Skeletal muscle satellite cell (primary cell): ENCODE data around the gene SIM1.
"Not testable (repeated sequence)": the region's sequence is repeated elsewhere in the genome, so short reads cannot be mapped to it uniquely, and the experiment has no call there.

Source experiments
- H3K27me3 ChIP-seq: 2 replicates; pipeline ENCODE4 v1.7.0; 2013; ENCODE audit warnings: low read length; ENCODE audit not compliant: control insufficient read depth, insufficient read depth
- H3K36me3 ChIP-seq: 2 replicates; pipeline ENCODE4 v1.7.0; 2013; ENCODE audit warnings: mild to moderate bottlenecking, control low read depth, low read length; ENCODE audit not compliant: insufficient read depth
- H3K4me1 ChIP-seq: 2 replicates; pipeline ENCODE4 v1.7.0; 2013; ENCODE audit warnings: low read length; ENCODE audit not compliant: control insufficient read depth, insufficient read depth
- H3K4me2 ChIP-seq: 2 replicates; pipeline ENCODE4 v1.7.0; 2013; ENCODE audit warnings: mild to moderate bottlenecking, low read length
- H3K4me3 ChIP-seq: 2 replicates; pipeline ENCODE4 v1.7.0; 2013; ENCODE audit warnings: low read length
- H3K9ac ChIP-seq: 2 replicates; pipeline ENCODE4 v1.7.0; 2013; ENCODE audit warnings: mild to moderate bottlenecking, low read depth, low read length, moderate library complexity
- H3K9me3 ChIP-seq: replicated peaks from 2 replicates; pipeline ENCODE4 v1.7.0; 2013; ENCODE audit warnings: mild to moderate bottlenecking, control low read depth, low read length

SIM1 gene

GRCh38 chr6:100354736-100355641, 109.7 kb downstream of the SIM1 start:
- H3K9ac ChIP-seq, H3K4me2 ChIP-seq, H3K4me3 ChIP-seq, H3K27me3 ChIP-seq, H3K4me1 ChIP-seq, H3K9me3 ChIP-seq, H3K36me3 ChIP-seq: not testable (repeated sequence)

GRCh38 chr6:100353276-100354015, 111.3 kb downstream of the SIM1 start:
- Histone ChIP-seq H3K4me1 (peaks cover 11% of the 10 kb centered on the region), H3K9me3 (no peaks in the 10 kb centered on the region), H3K36me3 (no peaks in the 10 kb centered on the region), H3K9ac (no peak overlapping the region), H3K27me3 (no peaks in the 10 kb centered on the region), H3K4me3 (no peak overlapping the region), H3K4me2 (no peak overlapping the region)

DNA sequence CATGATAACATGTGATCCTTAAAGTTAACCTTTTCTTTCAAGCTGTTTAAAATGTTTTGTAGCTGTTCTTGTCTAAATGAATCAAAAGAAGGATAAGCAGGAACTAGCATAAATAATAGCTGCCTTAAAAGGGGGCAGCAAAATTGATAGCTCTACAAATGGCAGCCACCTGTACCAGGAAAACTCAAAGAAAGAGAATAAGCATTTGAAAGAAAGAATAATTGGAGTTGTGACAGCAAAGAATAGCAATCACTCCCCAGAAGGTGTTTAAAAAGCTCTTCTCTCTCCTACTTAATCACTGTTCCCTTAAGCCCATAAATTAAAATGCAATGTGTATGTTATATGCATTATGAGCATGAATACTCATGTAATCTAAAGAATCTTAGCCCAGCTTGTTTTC, 114.6 kb downstream of the SIM1 start:
- no peaks in the 10 kb centered on the region for H3K36me3 ChIP-seq
- peaks cover 43% of the 10 kb centered on the region for H3K4me1 ChIP-seq
- H3K4me3 ChIP-seq, result no peak overlapping the region
- H3K9me3 ChIP-seq, result no peaks in the 10 kb centered on the region
- H3K27me3 ChIP-seq, result no peaks in the 10 kb centered on the region
- H3K9ac ChIP-seq, result no peak overlapping the region
- H3K4me2 ChIP-seq, result no peak overlapping the region

- H3K36me3 ChIP-seq, result no peaks in the 10 kb centered on the region
- H3K27me3 ChIP-seq, result no peaks in the 10 kb centered on the region
- no peak overlapping the region for H3K9ac ChIP-seq
Observed at GRCh38 chr6:100349366-100349765, 115.4 kb downstream of the SIM1 start.

DNA sequence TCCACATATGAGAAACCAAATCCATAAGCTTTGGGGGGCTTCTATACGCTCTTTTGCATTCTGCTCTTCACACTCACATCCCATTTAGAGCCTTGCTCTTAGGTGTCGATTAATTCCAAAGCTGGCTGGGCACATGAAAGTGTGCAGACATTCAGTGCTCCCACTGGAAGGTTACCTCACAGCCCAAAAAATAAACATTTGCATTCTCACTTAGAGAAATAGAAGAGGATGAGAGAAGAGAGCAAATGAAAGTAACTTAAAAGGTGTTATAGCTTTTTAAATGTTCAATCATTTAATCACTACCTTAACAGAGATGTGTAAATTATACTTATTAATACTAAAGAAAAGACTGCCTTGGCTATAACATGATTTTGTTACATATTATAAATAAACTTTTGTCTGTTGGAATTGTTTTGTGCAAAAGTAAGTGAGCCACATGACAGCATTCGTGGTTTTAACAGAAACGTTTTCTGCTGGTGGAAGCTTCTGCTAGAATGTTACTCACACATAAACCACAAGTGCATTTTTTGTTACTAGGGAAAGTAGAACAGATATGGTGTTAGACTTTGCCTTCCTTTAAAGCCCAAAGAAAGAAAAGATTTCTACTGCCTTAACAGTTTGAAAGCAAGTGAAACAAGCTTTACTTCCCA, 116.7 kb downstream of the SIM1 start:
- H3K9ac ChIP-seq, result peak overlapping the region; percentile 18
- peaks cover 57% of the 10 kb centered on the region for H3K4me1 ChIP-seq
- no peaks in the 10 kb centered on the region for H3K27me3 ChIP-seq
- H3K9me3 ChIP-seq, result no peaks in the 10 kb centered on the region
- peak overlapping the region; percentile 60 for H3K4me2 ChIP-seq
- peak overlapping the region; percentile 28 for H3K4me3 ChIP-seq
- no peaks in the 10 kb centered on the region for H3K36me3 ChIP-seq

More at GRCh38 chr6:100349366-100349765, 115.4 kb downstream of the SIM1 start:
- H3K4me3 ChIP-seq, result no peak overlapping the region
- peaks cover 51% of the 10 kb centered on the region for H3K4me1 ChIP-seq
- H3K4me2 ChIP-seq, result no peak overlapping the region
- H3K9me3 ChIP-seq, result no peaks in the 10 kb centered on the region

DNA sequence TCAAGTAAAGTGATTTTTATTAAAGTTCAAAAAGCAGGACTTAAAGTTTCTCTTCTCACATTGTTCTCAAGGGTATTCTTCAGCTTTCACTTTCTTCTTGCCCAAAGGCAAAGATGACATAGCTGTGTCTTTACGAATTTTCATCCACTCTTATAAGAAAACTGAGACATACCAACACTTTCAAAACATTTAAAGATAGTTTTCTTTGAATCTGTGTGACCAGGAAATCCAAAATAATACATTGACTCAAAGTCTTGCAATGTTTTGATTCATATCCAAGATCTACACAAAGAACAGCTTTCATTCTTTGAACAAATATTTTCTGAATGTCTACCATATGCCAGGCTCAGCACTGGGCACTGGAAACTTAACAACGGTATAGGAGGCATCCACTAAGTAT, 117.9 kb downstream of the SIM1 start:
- Histone ChIP-seq H3K4me2 (peak overlapping the region; percentile 75), H3K27me3 (no peaks in the 10 kb centered on the region), H3K36me3 (no peaks in the 10 kb centered on the region), H3K4me3 (peak overlapping the region; percentile 41), H3K9me3 (no peaks in the 10 kb centered on the region), H3K9ac (peak overlapping the region; percentile 65), H3K4me1 (peaks cover 61% of the 10 kb centered on the region)

DNA sequence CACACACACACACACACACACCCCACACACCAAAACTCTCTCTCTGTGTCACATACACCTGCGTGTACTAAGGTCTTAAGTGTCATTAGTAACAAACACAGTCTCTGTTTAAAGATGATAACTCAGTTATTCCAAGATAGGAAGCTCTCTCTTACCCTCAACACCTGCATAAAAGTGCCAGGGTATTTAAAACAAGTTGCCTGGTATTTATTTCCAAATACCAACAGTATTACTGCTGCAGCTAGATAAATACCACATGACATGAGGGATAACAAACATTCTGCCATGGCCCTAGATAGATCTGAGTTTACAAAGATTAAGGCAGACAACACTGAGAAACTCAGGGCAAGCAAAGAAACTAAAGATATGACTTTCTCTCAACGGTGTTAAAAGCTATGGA, 118.5 kb downstream of the SIM1 start:
- Histone ChIP-seq H3K36me3 (no peaks in the 10 kb centered on the region), H3K4me2 (peak overlapping the region; percentile 75), H3K4me1 (peaks cover 61% of the 10 kb centered on the region), H3K27me3 (no peaks in the 10 kb centered on the region), H3K9ac (peak overlapping the region; percentile 65), H3K4me3 (peak overlapping the region; percentile 41), H3K9me3 (no peaks in the 10 kb centered on the region)

- H3K27me3 ChIP-seq, result no peaks in the 10 kb centered on the region
- H3K4me1 ChIP-seq, result peaks cover 61% of the 10 kb centered on the region
- no peaks in the 10 kb centered on the region for H3K9me3 ChIP-seq
Observed at GRCh38 chr6:100344761-100345160, 120.0 kb downstream of the SIM1 start.

DNA sequence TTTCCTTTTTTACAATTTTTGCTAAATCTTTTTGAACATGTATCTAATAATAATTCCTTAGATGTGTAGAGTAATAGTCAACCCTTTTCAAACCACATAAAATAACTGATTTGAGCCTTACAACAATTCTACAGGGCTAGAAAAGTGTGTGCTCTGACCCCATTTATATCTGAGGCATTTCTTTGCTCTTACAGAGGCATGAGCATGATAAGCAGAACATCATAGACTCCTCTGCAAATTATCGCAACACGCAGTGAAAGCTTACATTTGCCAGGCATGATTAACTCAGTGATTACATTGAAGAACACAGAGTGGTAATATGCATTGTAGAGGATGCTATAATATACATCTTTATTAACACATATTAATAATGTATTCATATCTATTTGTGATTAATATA, 120.4 kb downstream of the SIM1 start:
- Histone ChIP-seq H3K4me1 (peaks cover 61% of the 10 kb centered on the region), H3K9ac (no peak overlapping the region), H3K27me3 (no peaks in the 10 kb centered on the region), H3K36me3 (no peaks in the 10 kb centered on the region), H3K9me3 (no peaks in the 10 kb centered on the region), H3K4me2 (no peak overlapping the region), H3K4me3 (no peak overlapping the region)

More at GRCh38 chr6:100344761-100345160, 120.0 kb downstream of the SIM1 start:
- Histone ChIP-seq H3K9ac (no peak overlapping the region), H3K4me3 (no peak overlapping the region), H3K36me3 (no peaks in the 10 kb centered on the region), H3K4me2 (peak overlapping the region; percentile 10)

DNA sequence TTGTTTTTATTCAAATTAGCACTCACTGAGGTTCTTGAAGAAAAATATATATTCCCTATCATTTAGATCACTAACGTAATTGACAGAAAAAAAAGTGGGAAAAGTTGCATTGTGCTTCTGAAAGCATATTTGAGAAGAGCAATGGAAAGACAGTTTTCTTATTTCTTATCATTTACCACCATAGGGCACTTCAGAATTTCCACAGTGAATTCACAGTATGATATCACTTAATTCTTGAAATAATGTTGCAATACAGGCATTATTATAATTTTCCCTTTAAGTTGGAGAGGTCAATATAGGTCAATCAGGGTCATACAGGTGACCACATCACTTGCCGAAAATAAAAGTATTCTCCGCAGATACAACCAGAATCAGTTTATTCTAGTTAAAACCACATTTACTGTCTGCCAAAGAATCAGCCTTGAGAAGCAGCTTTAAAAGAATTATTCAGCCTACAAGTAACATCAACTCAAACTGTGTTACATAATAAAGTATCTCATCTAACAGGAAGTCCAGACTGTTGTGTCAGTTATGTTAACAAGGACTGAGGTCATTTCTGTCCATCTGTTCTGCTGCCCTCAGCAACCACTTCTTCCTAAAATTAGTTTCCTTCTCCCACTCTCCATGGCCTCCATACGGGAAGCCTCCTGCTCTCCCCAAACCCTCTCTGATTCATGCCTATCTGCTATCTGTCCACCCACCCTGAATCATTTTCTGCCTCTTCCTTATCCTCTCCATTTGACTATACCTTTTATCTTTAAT, 121.2 kb downstream of the SIM1 start:
- no peak overlapping the region for H3K9ac ChIP-seq

DNA sequence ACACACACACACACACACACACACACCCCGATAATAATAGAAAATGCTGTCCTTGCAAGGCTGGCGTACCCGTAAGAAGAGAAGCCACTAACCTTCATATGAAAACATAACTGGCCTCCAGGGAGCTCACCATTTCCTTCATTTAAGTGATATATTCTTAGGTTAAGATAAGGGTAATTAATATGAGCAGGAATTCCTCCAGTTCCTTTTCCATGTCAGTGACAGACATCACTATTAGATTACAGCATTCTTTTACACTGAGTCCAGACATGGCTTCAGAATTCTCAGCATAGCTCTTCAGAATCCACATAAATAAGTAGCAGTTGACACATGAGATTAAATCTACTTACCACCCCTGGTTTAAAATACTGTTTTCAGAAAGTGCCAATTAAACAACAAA, 121.9 kb downstream of the SIM1 start:
- H3K4me2 ChIP-seq, result no peak overlapping the region
- H3K36me3 ChIP-seq, result no peaks in the 10 kb centered on the region
- no peak overlapping the region for H3K9ac ChIP-seq
- H3K9me3 ChIP-seq, result no peaks in the 10 kb centered on the region
- peaks cover 51% of the 10 kb centered on the region for H3K4me1 ChIP-seq
- no peaks in the 10 kb centered on the region for H3K27me3 ChIP-seq
- H3K4me3 ChIP-seq, result no peak overlapping the region

More for the DNA sequence above, 121.2 kb downstream of the SIM1 start:
- no peaks in the 10 kb centered on the region for H3K27me3 ChIP-seq
- no peak overlapping the region for H3K4me2 ChIP-seq
- H3K36me3 ChIP-seq, result no peaks in the 10 kb centered on the region
- H3K4me1 ChIP-seq, result peaks cover 58% of the 10 kb centered on the region
- no peaks in the 10 kb centered on the region for H3K9me3 ChIP-seq
- H3K4me3 ChIP-seq, result no peak overlapping the region
